ENCODE data around the gene PCDHB12.
"Not testable (repeated sequence)": the region's sequence is repeated elsewhere in the genome, so short reads cannot be mapped to it uniquely, and the experiment has no call there.

- TF ChIP-seq, protein P1, sequence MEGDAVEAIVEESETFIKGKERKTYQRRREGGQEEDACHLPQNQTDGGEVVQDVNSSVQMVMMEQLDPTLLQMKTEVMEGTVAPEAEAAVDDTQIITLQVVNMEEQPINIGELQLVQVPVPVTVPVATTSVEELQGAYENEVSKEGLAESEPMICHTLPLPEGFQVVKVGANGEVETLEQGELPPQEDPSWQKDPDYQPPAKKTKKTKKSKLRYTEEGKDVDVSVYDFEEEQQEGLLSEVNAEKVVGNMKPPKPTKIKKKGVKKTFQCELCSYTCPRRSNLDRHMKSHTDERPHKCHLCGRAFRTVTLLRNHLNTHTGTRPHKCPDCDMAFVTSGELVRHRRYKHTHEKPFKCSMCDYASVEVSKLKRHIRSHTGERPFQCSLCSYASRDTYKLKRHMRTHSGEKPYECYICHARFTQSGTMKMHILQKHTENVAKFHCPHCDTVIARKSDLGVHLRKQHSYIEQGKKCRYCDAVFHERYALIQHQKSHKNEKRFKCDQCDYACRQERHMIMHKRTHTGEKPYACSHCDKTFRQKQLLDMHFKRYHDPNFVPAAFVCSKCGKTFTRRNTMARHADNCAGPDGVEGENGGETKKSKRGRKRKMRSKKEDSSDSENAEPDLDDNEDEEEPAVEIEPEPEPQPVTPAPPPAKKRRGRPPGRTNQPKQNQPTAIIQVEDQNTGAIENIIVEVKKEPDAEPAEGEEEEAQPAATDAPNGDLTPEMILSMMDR (IDR thresholded peaks at IDR 0.05; ENCODE audit: low read length), result not testable (repeated sequence)
- TF ChIP-seq EZH2 (optimal IDR thresholded peaks at IDR 0.05; ENCODE audit: low read depth, low read length), result not testable (repeated sequence)
Observed at GRCh38 chr5:141214583-141214982, 6.1 kb downstream of the PCDHB12 start.

Measured in MM.1S (cell line).